ENCODE results near the gene ZNF433. TPM values are rescaled to one million over a fixed set of nuclear protein-coding genes. Genes with fewer than 3 reads are reported as not detected.
"Not testable (repeated sequence)": the region's sequence is repeated elsewhere in the genome, so short reads cannot be mapped to it uniquely, and the experiment has no call there.

Gene ZNF433
- 2.7 TPM for total RNA-seq

DNA sequence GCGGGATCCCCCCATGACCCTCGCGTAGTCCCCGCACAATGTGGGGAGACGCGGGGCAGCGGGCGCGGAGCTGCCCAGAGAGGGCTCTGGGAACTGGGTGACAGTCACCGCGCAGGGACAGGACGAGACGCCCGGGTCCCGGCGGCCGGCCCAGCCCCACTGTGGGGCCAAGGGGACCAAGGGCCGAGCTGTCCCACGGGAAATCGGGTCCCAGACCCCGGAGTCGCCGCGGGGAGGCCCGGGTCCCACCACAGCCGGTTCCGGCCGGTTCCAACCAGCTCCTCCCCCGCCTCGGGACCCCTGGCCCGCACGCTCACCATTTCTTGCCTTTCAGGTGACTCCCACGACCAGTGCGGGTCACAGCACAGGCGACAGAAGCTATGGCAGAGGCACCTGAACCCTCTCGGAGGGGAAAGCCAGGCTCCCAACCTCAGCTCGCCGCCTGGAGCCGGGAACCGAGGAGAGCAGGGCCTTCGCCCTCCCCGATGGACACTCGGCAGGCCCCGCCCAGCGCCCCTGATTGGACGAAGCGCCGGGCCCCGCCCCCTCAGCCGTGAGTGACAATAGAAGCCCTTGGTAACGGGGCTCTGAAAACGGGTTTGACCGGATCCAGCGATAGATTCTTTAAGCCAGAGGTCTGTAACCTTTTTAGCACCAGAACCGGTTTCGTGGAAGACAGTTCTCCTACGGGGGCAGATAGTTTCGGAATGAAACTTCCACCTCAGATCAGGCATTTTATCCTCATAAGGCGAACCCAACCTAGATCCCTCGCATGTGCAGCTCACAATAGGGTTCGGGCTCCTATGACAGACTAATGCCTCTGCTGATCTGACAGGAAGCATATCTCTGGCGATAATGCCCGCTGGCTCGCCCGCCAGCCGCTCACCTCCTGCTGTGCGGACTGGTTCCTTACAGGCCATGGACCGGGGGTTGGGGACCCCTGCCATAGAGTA lies at the start of gene ZNF433:
Gene ZNF433 (minus strand): TSS at position 460 of the 953 bp plus-strand sequence. CDS start 140 bp downstream, at position 320.
- ATAC-seq: peak; percentile 100
- DNase-seq (ENCODE audit: low spot score): peak; percentile 96

- not testable (repeated sequence) for DNase-seq (ENCODE audit: low spot score); ATAC-seq
Measured at GRCh38 chr19:12083336-12083735, 47.9 kb upstream of the ZNF433 start.

- no peak for DNase-seq (ENCODE audit: low spot score)
Measured at GRCh38 chr19:12077375-12077774, 41.9 kb upstream of the ZNF433 start.

GRCh38 chr19:12076331-12076730 lies 40.9 kb upstream of the ZNF433 start:
- DNase-seq (ENCODE audit: low spot score); ATAC-seq: not testable (repeated sequence)

More at GRCh38 chr19:12077375-12077774, 41.9 kb upstream of the ZNF433 start:
- ATAC-seq: no peak

DNA sequence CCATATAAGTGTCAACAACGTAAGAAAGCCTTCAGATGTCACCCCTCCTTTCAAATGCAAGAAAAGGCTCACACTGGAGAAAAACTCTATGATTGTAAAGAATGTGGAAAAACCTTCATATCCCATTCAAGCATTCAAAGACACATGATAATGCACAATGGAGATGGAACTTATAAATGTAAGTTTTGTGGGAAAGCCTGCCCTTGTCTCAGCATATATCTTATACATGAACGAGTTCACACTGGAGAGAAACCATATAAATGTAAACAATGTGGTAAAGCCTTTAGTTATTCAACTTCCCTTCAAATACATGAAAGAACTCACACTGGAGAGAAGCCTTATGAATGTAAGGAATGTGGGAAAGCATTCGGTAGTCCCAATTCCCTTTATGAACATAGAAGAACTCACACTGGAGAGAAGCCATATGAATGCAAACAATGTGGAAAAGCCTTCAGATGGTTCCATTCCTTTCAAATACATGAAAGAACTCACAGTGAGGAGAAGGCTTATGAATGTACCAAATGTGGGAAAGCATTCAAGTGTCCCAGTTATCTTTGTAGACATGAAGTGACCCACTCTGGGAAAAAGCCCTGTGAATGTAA lies 40.2 kb upstream of the ZNF433 start:
- DNase-seq (ENCODE audit: low spot score) (no peak), ATAC-seq (no peak)

DNA sequence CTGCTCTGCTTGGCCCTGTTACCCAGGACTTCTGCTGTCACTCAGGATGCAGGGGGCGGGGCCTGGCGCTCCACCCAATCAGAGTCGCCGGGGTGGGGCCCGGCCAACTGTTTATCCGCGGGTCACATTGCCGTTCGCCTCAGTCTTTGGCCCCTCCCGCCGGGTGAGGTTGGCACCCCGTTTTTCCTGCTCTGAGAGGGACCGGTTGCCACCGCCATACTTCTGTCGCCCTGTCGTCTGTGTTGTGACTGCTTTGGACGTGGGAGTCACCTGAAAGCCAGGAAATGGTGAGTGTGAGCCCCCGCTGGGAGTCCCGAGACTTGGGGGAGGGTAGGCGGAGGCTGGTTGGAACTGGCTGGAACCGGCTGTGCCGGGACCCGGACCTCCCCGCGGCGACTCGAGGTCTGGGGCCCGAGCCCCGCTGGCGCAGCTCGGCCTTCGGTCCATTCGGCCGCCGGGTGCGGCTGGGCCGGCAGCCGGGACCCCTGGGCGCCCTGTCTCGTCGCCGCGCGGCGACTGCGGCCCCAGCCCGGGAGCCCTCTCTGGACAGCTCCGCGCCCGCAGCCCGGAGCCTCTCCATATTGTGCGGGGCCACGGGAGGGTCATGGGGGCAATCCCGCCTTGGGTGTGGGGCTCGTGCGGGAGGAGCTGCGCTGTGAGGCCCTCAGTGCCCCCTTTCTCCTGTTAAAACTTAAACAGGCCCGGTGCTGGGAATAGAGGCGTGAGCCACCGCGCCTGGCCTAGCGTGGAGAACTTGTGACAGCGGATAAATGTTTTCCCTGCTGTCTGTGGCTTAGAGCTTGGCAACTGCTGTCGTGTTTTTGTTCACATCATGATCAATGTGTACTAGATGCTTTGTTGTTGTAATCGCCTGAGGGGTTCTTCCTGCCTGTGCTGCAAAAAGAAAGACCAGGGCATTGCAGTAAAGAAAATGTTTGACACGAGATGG lies 29.4 kb upstream of the ZNF433 start, which contains the start of gene ZNF844:
Gene ZNF844 (plus strand): TSS at position 142 of the 949 bp plus-strand sequence. CDS start 143 bp downstream, at position 285.
- peak; percentile 96 for DNase-seq (ENCODE audit: low spot score)
- ATAC-seq: peak; percentile 96

DNA sequence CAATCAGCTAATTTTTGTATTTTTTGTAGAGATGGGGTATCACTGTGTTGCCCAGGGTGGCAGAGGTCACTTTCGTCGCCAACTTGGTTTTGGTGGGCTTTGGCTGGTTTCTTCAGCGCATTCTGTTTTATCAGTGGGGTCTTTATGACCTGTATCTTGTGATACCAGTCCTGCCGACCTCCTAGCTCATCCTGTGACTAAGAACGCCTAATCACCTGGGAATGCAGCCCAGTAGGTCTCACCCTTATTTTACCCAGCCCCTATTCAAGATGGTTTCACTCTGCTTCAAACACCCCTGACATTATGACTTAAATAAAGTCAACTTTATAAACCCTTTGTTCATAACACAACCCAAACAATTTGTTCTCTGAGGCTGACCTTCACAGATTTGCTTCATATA lies 20.3 kb upstream of the ZNF433 start:
- ATAC-seq (no peak), DNase-seq (ENCODE audit: low spot score) (no peak)

DNA sequence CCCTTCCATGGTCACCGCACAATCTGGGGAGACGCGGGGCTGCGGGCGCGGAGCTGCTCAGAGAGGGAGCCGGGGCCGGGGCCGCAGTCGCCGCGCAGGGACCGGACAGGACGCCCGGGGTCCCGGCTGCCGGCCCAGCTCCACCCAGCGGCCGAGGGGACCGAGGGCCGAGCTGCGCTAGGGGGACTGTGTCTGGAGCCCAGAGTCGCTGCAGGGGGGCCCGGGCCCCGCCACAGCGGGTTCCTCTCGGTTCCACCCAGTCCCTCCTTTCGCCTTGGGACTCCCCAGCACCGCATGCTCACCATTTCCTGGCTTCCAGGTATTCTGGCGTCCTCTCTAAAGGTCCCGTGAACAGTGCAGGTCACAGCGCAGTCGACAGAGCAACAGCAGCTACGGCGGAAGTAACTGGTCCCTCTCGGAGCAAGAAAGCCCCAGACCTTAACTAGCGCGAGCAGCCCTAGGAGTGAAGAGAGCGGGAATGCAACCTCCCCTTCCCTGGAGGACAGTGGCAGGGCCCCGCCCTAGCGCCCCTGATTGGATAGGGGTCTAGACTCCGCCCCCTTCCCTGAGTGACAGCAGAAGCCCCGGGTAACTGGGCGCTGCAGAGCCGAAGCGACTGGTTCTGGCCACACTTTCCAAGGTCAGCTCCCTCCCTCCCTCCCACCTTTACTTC lies 17.2 kb upstream of the ZNF433 start, which contains the start of gene ZNF878:
Gene ZNF878 (minus strand): TSS at position 465 of the 673 bp plus-strand sequence. CDS start 160 bp downstream, at position 305.
- ATAC-seq (peak; percentile 98), DNase-seq (ENCODE audit: low spot score) (peak; percentile 82)

GRCh38 chr19:12052091-12052496 lies 16.6 kb upstream of the ZNF433 start:
- DNase-seq (ENCODE audit: low spot score) (no peak), ATAC-seq (no peak)

- ATAC-seq: no peak
- DNase-seq (ENCODE audit: low spot score): no peak
Measured at GRCh38 chr19:12047868-12048267, 12.4 kb upstream of the ZNF433 start.

DNA sequence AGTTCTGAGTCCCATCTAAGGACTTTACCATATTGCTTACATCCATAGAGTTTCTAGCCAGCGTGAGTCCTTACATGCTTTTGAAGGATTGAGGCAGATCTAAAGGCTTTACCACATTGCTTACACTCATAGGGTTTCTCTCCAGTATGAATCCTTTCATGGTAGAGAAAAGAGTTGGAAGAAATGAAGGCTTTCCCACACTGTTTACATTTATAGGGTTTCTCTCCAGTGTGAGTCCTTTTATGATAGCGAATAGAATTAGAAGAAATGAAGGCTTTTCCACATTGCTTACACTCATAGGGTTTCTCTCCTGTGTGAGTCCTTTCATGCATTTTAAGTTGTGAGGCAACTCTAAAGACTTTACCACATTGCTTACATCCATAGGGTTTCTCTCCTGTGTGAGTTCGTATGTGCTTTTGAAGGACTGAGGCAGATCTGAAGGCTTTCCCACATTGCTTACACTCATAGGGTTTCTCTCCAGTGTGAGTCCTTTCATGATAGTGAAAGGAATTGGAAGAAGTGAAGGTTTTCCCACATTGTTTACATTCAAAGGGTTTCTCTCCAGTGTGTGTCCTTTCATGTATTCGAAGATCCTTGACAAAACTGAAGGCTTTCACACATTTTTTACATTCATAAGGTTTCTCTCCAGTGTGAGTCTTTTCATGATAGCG lies 8.4 kb upstream of the ZNF433 start:
- ATAC-seq (no peak), DNase-seq (ENCODE audit: low spot score) (no peak)

DNA sequence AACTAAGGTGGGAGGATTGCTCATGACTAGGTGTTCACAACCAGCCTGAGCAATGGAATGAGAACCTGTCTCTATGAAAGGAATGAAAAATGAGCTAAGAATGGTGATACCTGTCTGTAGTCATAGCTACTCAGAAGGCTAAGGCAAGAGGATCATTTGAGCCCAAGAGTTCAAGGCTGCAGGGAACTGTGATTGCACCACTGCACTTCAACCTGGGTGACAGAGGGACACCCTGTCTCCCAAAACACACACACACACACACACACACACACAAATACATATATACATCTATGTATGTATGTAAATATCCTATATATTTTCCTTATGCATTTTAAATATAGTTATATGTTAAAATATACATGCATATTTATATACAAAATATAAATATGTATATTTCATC lies 7.4 kb upstream of the ZNF433 start:
- no peak for ATAC-seq
- DNase-seq (ENCODE audit: low spot score): no peak

GRCh38 chr19:12034620-12035019 lies 859 bp downstream of the ZNF433 start:
- DNase-seq (ENCODE audit: low spot score) (no peak), ATAC-seq (no peak)

DNA sequence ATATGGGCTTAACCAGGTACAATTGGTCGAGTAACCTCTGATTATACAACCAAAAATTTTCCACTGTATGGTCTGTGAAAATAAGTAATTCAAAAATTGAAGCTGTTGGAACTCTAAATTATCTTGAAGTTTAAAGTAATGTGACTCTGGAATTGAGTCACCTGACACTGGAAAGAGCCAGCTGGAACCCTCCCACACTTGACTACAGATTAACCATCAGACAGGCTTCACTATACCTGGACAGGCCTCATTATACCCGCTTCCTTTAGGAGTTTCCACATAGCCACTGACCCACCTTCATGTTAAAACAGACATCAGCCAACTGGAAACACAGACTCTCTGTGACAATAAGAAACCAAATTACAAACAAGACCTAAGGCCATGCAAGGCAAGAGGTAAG lies 1.3 kb downstream of the ZNF433 start:
- ATAC-seq (peak; percentile 10), DNase-seq (ENCODE audit: low spot score) (no peak)

DNA sequence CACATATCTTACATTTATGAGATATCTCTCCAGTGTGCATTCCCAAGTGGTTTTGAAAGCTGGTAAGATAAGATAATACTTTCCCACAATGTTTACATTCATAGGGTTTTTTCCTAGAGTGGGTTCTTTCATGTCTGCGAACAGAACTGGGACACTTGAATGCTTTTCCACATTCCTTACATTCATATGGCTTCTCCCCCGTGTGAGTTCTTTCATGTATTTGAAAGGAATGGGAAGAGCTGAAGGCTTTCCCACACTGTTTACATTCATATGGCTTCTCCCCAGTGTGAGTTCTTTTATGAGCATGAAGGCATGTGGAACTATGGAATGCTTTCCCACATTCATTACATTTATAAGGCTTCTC lies 19.7 kb downstream of the ZNF433 start:
- DNase-seq (ENCODE audit: low spot score): no peak
- no peak for ATAC-seq

DNA sequence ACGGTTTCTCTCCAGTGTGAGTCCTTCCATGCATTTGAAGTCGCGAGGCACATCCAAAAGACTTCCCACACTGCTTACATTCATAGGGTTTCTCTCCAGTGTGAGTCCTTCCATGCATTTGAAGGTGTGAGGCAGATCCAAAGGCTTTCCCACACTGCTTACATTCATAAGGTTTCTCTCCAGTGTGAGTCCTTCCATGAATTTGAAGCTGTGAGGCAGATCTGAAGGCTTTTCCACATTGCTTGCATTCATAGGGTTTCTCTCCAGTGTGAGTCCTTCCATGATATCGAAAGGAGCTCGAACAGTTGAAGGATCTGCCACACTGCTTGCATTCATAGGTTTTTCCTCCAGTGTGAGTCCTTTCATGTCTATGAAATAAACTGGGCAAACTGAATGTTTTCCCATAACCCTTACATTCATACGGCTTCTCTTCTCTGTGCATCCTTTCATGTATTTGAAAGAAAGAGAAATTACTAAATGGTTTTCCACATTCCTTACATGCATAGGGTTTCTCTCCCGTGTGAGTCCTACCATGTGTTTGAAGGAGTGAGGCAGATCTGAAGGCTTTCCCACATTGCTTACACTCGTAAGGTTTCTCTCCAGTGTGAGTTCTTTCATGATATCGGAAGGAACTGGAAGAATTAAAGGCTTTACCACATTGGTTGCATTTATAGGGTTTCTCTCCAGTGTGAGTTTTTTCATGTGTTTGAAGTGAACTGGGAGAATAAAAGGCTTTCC lies 20.3 kb downstream of the ZNF433 start:
- DNase-seq (ENCODE audit: low spot score): no peak
- no peak for ATAC-seq

DNA sequence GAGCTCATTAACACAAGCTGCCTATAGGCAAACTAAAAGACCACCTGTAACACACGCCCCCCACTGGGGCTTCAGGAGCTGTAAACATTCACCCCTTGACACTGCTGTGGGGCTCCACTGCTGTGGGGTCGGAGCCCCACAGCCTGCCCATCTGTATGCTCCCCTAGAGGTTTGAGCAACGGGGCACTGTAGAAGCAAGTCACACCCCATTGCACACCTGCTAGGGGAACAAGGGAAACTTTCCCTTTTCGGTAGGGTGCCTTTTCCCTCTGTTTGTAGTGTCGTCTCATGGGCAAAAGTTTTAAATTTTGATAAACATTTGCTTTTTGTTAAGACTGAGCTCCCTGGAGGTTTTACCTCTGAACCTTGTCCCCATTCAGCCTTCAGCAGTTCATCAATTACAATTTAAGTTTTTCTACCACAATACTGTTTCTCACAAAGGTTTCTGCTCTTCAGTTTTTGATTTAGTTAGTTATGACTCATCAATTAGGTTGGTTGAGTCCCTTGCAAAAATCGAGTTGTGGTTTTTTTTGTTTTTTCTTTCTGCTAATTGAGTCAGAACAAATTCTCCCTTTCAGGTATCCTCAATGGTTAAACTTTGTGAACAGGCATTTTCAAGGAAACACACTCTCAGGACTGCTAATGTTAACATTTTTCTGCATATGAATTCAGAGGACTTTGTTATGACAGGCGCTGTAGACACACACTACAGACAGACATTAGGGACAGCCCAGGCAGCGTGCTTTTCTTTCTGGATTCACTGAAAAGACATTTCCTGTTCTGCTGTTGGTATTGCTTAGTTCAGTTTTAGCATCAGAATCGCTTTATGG lies 35.1 kb downstream of the ZNF433 start:
- DNase-seq (ENCODE audit: low spot score) (peak; percentile 6), ATAC-seq (no peak)

DNA sequence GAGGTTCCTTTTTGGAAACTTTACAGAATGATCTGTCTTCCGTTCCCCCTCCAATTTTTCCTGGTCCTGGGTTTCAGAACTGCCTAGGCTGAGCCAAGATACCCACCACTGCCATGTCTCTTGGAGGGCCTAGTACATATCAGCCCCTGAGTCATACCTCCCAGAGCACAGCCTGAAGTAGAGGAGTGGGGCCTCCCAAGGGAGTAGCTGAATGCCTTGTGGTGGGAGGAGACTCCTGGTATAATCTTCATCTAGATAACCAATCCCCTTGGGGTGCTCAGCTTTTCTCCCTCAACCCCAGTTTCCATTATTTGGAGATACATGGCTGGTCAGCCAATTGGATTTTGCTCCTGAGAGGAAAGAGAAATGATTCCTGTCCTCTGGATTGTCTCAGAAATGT lies 40.3 kb downstream of the ZNF433 start:
- ATAC-seq: no peak
- no peak for DNase-seq (ENCODE audit: low spot score)
